Stimulated activated CD4-positive, alpha-beta T cell treated with anti-CD3 and anti-CD28 coated beads, Interleukin-1b, Interleukin-23, amount 100 ng/mL, for 24 hours (primary cell): ENCODE measurements around the gene NUDT4.
A peak's percentile ranks its signal among the peaks of the same experiment; 100 is the strongest.
"Not testable (repeated sequence)": the region's sequence is repeated elsewhere in the genome, so short reads cannot be mapped to it uniquely, and the experiment has no call there.

Source experiments
- DNase-seq, 4 experiments: peaks; one replicate each; pipeline ENCODE4 v3.0.0-alpha.2; 2020; ENCODE audit warnings: low read depth in 4 of 4, low spot score in 1 of 4

NUDT4 gene

DNA sequence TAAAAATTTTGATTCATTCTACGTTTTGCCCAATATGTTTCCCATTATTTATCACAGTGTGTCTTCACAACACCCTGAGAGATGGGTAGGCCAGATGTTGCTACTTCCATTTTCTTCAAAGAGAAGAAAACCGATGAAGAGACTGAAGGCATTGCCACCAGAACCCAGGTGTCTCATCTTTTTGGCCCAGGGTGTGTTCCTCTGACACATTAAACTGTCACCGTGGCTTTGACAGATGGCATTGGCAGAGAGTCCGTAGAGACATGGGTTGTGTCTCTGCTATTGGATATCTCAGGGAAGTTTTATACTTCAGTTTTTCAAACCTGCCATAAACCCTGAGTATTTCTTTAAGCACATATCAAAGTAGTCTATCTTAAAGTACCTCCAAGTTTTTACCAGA is 11.3 kb upstream of the NUDT4 start:
- no peak for DNase-seq

DNA sequence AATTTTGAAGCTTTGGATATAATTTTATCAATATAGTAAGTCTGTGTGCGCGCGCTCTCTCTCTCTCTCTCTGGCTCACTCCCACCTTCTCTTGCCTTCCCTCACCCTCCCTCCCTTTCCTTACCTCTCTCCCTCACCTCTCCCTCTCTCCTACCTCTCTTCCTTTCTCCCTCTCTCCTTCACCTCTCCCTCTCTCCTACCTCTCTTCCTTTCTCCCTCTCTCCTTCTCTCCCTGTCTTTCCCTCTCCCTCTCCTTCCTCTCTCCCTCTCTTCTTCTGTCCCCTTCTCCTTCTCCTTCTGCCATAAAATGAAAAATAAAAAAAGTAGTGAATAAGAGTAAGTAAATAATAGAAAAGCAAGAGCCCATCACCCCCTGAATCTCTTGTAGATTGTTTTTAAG is 9.0 kb upstream of the NUDT4 start:
- DNase-seq: no peak

DNA sequence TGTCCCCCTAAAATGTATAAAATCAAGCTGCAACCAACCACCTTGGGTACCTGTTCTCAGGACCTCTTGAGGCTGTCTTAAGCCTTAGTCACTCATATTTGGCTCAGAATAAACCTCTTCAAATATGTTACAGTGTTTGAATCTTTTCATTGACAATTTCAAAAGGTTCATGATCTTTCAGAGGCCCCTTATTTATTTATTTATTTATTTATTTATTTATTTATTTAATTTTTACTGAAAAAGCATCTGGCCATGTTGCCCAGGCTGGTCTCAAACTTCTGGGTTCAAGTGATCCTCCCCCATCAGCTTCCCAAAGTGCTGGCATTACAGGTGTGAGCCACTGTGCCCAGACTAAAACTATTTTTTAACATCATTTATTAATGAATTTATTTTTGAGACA is 8.2 kb upstream of the NUDT4 start:
- DNase-seq: no peak

DNA sequence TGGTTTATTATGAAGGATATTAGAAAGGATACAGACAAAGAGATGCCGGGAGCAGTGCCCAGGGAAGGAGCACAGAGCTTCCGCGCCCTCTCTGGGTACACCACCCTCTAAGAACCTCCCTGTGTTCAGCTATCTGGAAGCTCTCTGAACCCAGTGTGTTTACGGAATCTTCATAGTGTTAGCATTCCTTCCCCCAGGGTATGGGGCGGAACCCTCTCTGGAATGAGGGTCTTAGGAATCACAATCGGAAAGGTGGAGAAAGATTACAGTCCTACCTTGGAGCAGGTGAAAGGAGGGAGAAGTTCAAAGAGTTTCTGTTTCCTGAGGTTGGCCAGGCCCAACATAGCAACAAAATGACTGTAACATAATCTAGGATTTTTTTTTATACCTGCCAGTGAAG is 6.8 kb upstream of the NUDT4 start:
- DNase-seq: no peak

DNA sequence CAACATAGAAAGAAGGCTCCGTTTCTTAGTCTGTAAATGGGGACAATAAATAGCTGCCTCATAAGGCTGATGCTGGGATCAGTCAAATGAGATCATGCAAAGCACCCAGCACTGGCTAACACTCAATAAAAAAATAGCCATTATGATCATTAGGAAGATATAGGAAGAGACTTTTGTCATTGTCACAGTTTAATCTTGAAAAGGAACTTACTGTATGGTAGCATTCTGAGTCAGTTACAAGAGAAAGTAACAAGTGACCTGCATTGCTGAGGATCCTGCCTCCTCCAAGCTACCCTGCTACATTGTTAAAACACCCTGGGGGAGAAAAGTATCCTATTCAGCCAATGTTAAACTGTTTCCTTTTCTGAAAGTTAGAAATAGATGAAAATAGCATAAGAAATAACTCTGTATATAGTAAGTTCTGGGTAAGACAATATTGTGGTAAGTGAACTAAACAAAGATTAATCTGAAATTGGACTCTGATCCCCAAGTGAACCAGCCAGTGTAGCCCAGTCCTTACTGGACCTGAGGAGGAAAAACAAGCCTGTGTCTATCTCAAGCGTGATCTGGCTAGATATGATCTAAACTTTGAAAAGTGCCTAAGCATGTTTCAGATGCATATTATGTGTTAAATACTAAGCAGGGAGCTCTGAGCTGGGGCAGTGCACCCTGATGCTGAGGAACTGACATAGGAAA is 3.6 kb upstream of the NUDT4 start:
- DNase-seq: no peak

DNA sequence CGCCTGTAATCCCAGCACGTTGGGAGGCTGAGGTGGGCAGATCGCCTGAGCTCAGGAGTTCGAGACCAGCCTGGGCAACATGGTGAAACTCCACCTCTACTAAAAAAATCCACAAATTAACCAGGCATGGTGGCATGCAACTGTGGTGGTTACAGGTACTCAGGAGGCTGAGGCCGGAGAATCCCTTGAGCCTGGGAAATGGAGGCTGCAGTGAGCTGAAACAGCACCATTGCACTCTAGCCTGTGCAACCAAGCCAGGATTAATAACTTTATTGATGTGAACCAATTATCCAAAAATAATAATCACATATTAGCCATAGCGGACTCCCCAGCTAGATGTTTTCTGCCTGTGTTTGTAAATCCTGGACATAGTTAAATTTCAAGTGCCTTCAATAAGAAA is 1.8 kb upstream of the NUDT4 start:
- no peak for DNase-seq

DNA sequence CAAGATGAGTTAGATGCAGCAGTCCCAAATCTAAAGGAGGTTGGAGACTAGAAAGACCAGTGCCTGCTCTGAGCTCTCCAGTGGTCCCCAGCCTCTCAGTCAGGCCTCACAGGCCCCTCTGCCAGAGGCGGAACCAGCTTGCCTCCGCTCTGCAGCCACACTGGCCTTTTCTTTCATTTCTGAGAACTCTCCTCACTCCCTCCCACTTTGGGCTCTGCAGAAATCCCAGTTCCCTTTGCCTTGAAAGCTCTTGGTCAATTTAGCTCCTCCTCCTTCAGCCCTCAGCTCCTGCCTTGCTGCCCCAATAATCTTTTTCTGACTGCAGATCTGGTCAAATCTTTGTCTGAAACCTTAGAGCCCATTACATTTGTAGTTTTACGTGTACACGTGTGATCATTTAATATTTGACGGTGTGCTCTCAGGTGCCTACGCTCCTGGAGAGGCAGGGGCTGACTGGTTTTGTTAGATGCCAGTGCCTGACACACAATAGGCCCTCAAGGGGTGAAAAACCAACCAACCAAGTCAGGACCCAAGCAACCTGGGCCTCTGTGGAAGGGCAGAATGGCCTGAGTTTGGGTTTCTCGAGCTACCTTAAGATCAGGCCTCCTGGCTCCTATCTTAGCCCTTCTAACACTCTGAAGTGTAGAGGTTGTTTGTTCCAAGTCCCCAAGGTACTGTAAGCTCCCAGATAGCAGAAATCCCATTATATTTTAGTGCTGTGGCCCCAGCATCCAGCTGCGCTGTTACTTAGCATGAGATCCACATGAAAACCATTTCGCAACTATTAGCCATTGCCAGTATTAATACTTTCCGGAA is 1.1 kb upstream of the NUDT4 start:
- DNase-seq: no peak

DNA sequence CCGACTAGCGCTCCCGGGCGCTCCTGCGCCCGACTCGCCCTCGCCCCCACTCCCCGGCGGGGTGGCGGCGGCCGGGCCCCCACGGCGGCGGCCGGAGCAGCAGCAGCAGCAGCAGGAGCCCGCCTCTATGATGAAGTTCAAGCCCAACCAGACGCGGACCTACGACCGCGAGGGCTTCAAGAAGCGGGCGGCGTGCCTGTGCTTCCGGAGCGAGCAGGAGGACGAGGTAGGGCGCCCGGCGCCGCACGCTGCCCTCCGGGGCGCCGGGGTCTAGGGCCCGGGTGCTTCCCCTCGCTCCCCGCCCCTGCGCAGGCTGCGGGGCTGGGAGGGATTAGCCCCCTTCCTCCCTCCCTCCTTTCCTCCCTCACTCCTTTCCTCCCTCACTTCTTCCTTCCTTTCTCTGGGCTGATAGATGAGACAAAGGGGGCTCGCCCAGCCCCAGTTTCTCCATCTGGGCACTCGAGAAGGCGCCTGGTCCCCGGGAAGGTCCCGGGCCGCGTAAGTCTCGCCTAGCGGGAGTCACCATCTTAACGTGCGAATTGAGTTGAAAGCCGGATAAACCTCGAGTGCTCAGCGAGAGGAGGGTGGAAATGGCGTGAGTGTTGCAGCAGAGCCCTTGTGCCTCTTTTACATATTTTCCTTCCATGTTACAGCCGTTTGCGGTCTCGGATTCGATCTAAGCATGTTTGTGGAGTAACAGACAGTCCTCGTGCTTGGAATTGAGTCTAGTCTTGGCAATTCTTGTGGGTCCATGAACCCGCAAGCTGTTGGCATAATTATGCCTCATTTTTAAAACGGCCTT is 672 bp downstream of the NUDT4 start:
- DNase-seq: peak; percentile 19 to 38 (median 33)

DNA sequence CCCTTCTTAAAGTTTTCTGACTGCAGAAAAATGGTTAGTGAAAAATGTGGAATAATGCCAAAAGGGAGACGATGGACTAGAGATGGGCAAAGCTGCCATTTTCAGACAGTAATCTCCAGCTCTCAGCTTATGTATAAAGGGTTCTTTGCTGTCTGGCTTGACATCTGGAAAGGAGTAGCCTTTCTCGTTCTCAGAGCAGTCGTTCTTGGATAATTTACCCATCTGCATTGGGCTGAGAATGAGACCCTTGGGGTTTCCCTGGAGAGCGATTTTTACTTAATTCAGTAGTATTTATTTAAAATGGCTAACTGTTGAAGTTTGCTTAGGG is 1.2 kb downstream of the NUDT4 start:
- DNase-seq: no peak

DNA sequence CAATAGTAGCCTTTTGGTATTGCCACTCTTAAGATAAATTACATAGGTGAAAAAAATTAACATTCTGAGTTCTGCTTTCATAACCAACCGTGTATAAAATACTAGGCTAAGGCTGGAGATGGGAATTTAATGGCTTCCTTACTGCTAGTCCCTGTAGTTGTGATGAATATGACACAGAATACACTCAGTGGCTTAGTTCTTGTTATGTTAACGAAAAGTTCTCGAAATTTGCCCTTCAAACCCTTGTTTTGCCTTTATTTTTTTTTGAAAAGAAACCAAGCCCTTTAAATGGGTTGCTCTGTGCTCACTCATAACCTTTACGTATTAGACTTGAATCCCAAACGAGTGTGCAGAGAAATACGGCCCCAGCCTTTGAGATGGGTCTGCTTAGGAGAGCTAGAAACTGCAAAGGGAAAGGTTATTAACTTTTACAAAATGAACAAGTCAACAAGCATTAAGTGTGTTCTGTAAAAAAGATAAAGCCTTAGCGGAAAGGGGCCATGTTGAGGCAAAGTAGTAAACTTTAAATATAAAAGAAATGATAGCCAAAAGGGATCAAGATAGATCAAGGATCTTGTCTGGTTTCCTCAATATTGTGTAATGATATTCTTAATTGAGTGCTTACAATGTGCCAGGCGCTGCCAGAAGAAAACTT is 1.7 kb downstream of the NUDT4 start:
- no peak for DNase-seq

DNA sequence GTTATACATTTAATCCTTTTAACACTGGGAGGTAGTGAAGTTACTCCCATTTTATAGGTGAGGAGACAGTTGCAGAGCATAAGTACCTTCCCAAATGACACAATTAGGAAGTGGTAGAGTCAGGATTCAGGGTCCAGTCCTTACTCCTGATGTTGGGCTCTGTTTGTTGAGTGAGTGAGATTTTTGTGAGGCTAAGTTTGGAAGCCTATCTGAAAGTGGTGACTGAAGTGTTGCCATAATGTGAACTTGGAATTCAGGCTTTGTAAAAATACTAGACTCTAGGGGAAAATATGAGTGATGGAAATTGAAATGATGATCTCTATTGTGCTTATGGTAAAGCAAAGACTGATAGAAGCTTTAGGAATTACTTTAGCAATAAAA is 2.2 kb downstream of the NUDT4 start:
- DNase-seq: no peak

DNA sequence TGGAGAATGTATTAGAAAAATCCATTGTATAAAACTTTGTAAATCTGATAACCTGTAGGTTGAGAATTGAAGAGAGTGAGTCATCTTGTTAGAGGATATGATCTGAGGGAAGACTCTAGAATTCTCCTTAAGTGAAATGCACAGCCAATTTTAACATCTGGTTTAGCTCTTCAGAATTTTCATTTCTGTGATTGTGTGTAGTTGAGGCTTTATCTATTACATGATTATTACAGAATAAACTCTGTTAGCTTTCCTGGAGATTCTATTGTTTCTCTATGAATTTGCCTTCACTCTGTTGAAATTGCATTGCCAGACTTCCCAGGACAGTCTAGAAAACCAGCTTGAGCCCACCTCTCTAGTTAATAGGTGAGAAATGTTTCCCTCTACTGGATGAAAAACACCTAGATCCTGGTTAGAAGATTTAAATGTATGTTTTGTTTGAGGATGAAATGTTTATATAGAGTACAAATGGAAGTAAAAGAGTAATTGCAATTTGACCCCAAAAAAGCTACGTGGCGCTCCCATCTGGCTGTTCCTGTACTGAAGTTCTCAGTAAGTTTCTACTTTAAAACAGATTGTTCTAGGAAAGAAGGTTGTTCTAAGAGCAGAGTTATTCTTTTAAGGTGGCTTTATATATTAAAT is 2.9 kb downstream of the NUDT4 start:
- no peak for DNase-seq

DNA sequence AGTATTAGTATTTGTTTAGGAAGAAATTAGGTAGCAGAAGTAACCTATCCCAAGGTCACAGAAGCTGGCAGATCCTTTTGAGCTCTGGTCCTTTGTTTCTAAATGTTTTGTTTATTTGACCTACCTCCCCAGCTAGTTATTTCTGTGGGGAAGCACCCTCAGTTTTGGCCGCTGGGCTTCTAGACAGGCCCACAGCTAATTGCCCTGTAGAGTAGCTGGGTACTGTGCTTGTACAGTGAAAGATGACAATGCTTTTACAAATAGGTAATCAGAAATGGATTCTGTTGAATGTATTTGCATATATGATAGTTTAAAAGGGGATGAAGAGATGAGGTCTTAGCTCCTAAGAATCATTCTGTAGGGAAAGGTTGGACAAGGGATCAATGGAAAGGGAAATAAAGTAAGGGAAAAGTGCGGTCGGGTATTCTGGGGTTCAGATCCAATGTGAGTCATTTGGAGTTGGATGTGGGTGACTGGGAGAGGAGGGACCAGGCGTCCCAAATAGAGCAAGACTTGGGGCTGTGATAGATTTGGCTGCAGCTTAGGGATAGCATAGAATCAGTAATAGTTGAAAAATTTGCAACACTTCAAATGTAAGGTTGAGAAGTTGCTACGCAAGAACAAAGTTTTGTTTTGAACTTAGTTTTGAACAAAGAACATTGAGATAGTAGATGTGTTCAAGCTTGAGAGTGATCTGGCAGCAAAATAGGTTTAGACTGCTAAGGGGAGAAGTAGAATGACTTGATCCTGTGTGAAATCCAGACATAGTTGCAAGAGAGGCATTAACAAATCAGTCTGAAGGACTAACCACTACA is 3.6 kb downstream of the NUDT4 start:
- no peak for DNase-seq

DNA sequence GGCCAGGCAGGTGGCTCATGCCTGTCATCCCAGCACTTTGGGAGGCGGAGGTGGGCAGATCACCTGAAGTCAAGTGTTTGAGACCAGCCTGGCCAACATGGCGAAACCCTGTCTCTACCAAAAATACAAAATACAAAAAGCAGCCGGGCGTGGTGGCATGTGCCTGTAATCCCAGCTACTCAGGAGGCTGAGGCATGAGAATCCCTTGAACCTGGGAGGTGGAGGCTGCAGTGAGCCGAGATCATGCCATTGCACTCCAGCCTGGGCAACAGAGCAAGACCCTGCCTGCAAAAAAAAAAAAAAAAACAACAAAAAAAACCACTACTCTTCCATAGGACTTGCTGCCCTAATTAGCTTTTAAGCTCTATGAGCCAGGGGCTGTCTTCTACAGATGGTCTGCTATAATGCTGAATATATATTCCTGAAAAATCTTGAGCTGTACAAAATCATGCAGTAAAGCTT is 4.3 kb downstream of the NUDT4 start:
- not testable (repeated sequence) for DNase-seq

DNA sequence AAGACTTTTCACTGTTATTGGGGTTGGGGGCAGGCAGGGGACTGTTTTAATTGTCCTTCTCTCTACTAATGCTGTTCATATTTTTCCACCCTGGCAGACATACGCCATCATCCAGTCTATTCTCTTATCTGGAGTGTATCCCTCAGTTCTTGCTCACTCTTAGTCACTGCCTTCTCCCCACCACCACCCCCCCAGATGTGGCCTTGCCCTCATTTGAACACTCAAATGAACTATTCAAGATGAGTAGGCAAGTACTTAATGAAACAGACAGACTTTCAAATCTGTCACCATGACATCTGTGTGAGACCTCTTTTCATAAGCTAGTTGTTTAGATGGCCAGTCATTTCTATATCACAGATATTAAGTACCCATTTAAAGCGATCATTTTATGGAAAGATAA is 10.1 kb downstream of the NUDT4 start:
- DNase-seq: peak in 3 of 4 experiments; percentile 22 to 56 (median 35)

DNA sequence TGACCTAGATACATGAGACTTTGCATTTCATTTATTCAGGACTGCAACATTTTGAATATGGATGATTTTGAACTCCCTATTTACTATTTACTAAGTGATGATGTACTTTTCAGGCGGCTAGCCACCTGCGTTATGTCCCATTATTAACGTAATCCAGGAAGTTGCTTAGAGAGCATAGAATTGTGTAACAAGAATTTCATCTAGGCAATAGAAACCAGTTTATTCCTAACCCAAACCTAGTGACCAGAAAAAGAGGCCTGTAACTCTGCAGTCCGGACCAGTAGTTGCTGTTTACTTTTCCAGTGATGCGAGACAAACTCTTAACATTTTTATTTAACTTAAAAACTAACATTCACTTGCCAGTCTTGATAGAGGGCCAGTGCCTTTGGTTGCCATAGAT is 12.3 kb downstream of the NUDT4 start:
- DNase-seq: no peak

DNA sequence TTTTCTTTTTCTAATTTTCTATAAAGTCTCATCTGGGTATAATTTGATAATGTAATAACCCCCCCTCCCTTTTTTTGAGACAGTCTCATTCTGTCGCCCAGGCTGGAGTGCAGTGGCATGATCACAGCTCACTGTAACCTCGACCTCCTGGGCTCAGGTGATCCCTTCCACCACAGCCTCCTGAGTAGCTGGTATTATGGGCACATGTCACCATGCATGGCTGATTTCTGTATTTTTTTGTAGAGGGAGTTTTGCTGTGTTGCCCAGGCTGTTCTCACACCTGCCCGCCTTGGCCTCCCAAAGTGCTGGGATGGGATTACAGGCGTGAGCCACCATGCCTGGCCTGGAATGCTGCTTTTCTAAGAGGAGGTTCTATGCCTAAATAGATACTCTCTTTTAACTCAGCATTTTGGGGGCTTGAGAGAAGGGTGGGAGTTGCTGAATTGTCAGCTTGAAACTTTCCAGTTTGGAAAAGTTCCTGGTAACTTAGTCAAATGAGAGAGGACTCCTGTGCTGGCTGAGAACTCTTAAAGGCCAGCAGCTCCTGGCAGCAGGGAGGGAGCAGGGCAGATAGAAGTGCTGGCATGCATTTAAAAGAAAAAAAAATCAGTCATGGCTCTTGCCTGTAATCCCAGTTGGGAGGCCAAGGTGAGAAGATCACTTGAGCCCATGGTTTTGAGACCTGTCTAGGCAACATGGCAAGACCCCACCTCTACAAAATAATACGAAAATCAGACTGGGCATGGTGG is 13.0 kb downstream of the NUDT4 start:
- DNase-seq: no peak

DNA sequence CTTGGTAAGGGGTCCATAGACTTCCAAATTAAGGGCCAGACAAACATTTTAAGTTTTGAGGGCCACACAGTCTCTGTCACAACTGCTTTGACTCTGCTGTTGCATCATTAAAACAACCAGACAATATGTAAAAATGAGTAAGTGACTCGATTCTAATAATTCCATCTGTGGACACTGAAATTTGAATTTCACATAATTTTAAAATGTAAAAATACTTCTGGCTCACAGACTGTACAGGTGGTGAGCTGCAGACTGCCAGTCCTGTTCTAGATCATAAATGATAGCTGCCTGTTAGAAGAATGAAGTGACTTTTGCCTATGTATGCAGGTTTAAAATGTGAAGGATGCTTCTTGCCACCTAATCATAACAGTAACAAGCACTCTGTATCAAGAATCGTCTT is 15.7 kb downstream of the NUDT4 start:
- DNase-seq: no peak

DNA sequence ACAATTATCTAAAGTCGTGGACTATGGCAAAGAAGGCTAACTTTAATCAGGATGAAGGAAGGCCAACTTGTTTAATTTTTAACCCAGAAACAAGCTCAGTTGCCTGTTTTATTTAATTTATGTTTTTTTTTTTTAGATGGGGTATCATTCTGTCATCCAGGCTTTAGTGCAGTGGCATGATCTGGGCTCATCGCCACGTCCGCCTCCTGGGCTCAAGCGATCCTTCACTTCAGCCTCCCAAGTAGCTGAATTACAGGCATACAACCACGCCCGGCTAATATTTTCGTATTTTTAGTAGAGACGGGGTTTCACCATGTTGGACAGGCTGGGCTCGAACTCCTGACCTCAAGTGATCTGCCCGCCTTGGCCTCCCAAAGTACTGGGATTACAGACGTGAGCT is 19.7 kb downstream of the NUDT4 start:
- no peak for DNase-seq
